DOHH2 (cell line): ENCODE measurements around the gene MYO1D.

Source experiments
- H3F3A ChIP-seq: fragments of 200-600 bp; sonication (generic), shearing (Covaris generic); 2 replicates; pipeline ENCODE4 v1.6.0; 2016; ENCODE audit warnings: antibody characterized with exemption, mild to moderate bottlenecking; ENCODE audit not compliant: control insufficient read depth, insufficient read depth
- H3K27ac ChIP-seq: fragments of 200-600 bp; sonication (generic); 2 replicates; pipeline ENCODE4 v1.5.1; 2014; ENCODE audit warnings: low read depth, mild to moderate bottlenecking, low read length, moderate library complexity
- H3K27me3 ChIP-seq: fragments of 200-600 bp; sonication (generic); 2 replicates; pipeline ENCODE4 v1.6.1; 2014; ENCODE audit warnings: mild to moderate bottlenecking, low read length, mixed read lengths; ENCODE audit not compliant: control insufficient read depth
- H3K36me3 ChIP-seq: fragments of 200-600 bp; sonication (generic); 2 replicates; pipeline ENCODE4 v1.6.1; 2014; ENCODE audit warnings: mild to moderate bottlenecking, low read length, moderate library complexity, mixed read lengths; ENCODE audit not compliant: control insufficient read depth
- H3K4me1 ChIP-seq: fragments of 200-600 bp; sonication (generic); 2 replicates; pipeline ENCODE4 v1.6.1; 2014; ENCODE audit warnings: mild to moderate bottlenecking, low read length, mixed read lengths; ENCODE audit not compliant: control insufficient read depth
- H3K4me2 ChIP-seq: fragments of 200-600 bp; sonication (generic); 2 replicates; pipeline ENCODE4 v1.6.0; 2014; ENCODE audit warnings: mild to moderate bottlenecking, low read length, moderate library complexity
- H3K4me3 ChIP-seq: fragments of 200-600 bp; sonication (generic); 2 replicates; pipeline ENCODE4 v1.5.1; 2014; ENCODE audit warnings: mild to moderate bottlenecking, low read length, mixed read lengths
- H3K79me2 ChIP-seq: fragments of 200-600 bp; sonication (generic); 2 replicates; pipeline ENCODE4 v1.6.1; 2014; ENCODE audit warnings: mild to moderate bottlenecking, low read length, mixed read lengths; ENCODE audit not compliant: control insufficient read depth
- H3K9me2 ChIP-seq: fragments of 200-600 bp; sonication (generic); replicated peaks from 2 replicates; pipeline ENCODE4 v1.6.1; 2014; ENCODE audit warnings: mild to moderate bottlenecking, low read length, mixed read lengths; ENCODE audit not compliant: control insufficient read depth
- H3K9me3 ChIP-seq: fragments of 200-600 bp; sonication (generic); 2 replicates; pipeline ENCODE4 v1.6.1; 2014; ENCODE audit warnings: antibody characterized with exemption, low read length, mixed read lengths; ENCODE audit not compliant: control insufficient read depth, insufficient read depth
- H4K20me1 ChIP-seq: fragments of 200-600 bp; sonication (generic); 2 replicates; pipeline ENCODE4 v1.6.0; 2014; ENCODE audit warnings: low read depth, mild to moderate bottlenecking, antibody characterized with exemption, low read length, moderate library complexity; ENCODE audit not compliant: control insufficient read depth, insufficient read depth
- CTCF ChIP-seq: fragments of 200-600 bp; sonication (generic); IDR thresholded peaks from one replicate; pipeline ENCODE4 v1.5.1; 2014; ENCODE audit warnings: antibody characterized with exemption, mild to moderate bottlenecking, low read depth, low read length; ENCODE audit not compliant: poor library complexity, severe bottlenecking
- EZH2phosphoT487 ChIP-seq: fragments of 200-600 bp; sonication (generic); IDR thresholded peaks from 2 replicates; pipeline ENCODE4 v1.6.1; 2017; ENCODE audit warnings: borderline replicate concordance, mild to moderate bottlenecking, antibody characterized with exemption, low read length, moderate library complexity, mixed read lengths

Gene MYO1D

GRCh38 chr17:32771396-32771795 is 105.5 kb downstream of the MYO1D start:
- no peak overlapping the region for H3K4me3 ChIP-seq
- H3K27ac ChIP-seq = no peak overlapping the region
- H3K36me3 ChIP-seq = no peaks in the 10 kb centered on the region
- H3K9me3 ChIP-seq = no peaks in the 10 kb centered on the region
- no peaks in the 10 kb centered on the region for H3K4me1 ChIP-seq
- H3F3A ChIP-seq = no peaks in the 10 kb centered on the region
- H3K27me3 ChIP-seq = 0 out of 2 replicates have a peak, but pooled peaks cover 6% of the 10 kb centered on the region
- H3K4me2 ChIP-seq = no peak overlapping the region
- H3K79me2 ChIP-seq = no peaks in the 10 kb centered on the region
- no peaks in the 10 kb centered on the region for H3K9me2 ChIP-seq
- no peaks in the 10 kb centered on the region for H4K20me1 ChIP-seq
- TF ChIP-seq CTCF = no peak
- TF ChIP-seq EZH2phosphoT487 = no peak

- no peak overlapping the region for H3K4me3 ChIP-seq
- H4K20me1 ChIP-seq = no peaks in the 10 kb centered on the region
- H3K4me1 ChIP-seq = no peaks in the 10 kb centered on the region
- H3K27me3 ChIP-seq = 0 out of 2 replicates have a peak, but pooled peaks cover 6% of the 10 kb centered on the region
- H3K9me3 ChIP-seq = no peaks in the 10 kb centered on the region
- no peaks in the 10 kb centered on the region for H3K9me2 ChIP-seq
- no peak overlapping the region for H3K4me2 ChIP-seq
- H3K27ac ChIP-seq = no peak overlapping the region
- H3F3A ChIP-seq = no peaks in the 10 kb centered on the region
- TF ChIP-seq CTCF = no peak
- no peak for TF ChIP-seq EZH2phosphoT487
- H3K36me3 ChIP-seq = no peaks in the 10 kb centered on the region
- H3K79me2 ChIP-seq = no peaks in the 10 kb centered on the region
Observed at GRCh38 chr17:32769846-32770245, 107.1 kb downstream of the MYO1D start.

GRCh38 chr17:32763855-32764439 is 113.0 kb downstream of the MYO1D start:
- no peaks in the 10 kb centered on the region for H3K4me1 ChIP-seq
- no peaks in the 10 kb centered on the region for H3K79me2 ChIP-seq
- no peak overlapping the region for H3K4me3 ChIP-seq
- H3K9me3 ChIP-seq = no peaks in the 10 kb centered on the region
- TF ChIP-seq CTCF (no peak), EZH2phosphoT487 (no peak)
- no peaks in the 10 kb centered on the region for H4K20me1 ChIP-seq
- no peaks in the 10 kb centered on the region for H3K36me3 ChIP-seq
- 0 out of 2 replicates have a peak, but pooled peaks cover 2% of the 10 kb centered on the region for H3K27me3 ChIP-seq
- H3K27ac ChIP-seq = no peak overlapping the region
- H3K9me2 ChIP-seq = no peaks in the 10 kb centered on the region
- H3F3A ChIP-seq = no peaks in the 10 kb centered on the region
- H3K4me2 ChIP-seq = no peak overlapping the region
